Mesothelial cell of epicardium (in vitro differentiated cells): ENCODE results near the gene NPBWR2. TPM values are rescaled to one million over a fixed set of nuclear protein-coding genes. Genes with fewer than 3 reads are reported as not detected.

ENCODE experiments used
- DNase-seq, 2 experiments: peaks; one replicate each; pipeline ENCODE4 v3.0.0; 2021; ENCODE audit warnings: low spot score in 2 of 2; ENCODE audit not compliant: unreplicated experiment in 2 of 2
- H3K27ac Mint-ChIP-seq: 2 replicates; pipeline ENCODE4 v1.8.0; 2021; ENCODE audit warnings: mixed read lengths
- H3K27me3 Mint-ChIP-seq: 2 replicates; pipeline ENCODE4 v1.8.0; 2021; ENCODE audit warnings: low read depth, mixed read lengths
- H3K36me3 Mint-ChIP-seq: 2 replicates; pipeline ENCODE4 v1.8.0; 2021; ENCODE audit warnings: mixed read lengths
- H3K4me1 Mint-ChIP-seq: 2 replicates; pipeline ENCODE4 v1.8.0; 2021; ENCODE audit warnings: mixed read lengths
- H3K4me3 Mint-ChIP-seq: 2 replicates; pipeline ENCODE4 v1.8.0; 2021; ENCODE audit warnings: mild to moderate bottlenecking, moderate library complexity, mixed read lengths
- H3K9me3 Mint-ChIP-seq: 2 replicates; pipeline ENCODE4 v1.8.0; 2021; ENCODE audit warnings: mixed read lengths
- total RNA-seq: library from RNA; stranded (reverse); gene quantifications from 3 replicates; pipeline ENCODE4 v1.2.1, GENCODE V29; 2021
- TF ChIP-seq, protein P1 (sequence below): fragments of 200-600 bp; sonication (generic); IDR thresholded peaks from one replicate; pipeline ENCODE4 v1.5.0; 2021; ENCODE audit warnings: antibody characterized with exemption; ENCODE audit not compliant: unreplicated experiment

Gene NPBWR2
- total RNA-seq, 1 donor from 2014 or later, result not detected

DNA sequence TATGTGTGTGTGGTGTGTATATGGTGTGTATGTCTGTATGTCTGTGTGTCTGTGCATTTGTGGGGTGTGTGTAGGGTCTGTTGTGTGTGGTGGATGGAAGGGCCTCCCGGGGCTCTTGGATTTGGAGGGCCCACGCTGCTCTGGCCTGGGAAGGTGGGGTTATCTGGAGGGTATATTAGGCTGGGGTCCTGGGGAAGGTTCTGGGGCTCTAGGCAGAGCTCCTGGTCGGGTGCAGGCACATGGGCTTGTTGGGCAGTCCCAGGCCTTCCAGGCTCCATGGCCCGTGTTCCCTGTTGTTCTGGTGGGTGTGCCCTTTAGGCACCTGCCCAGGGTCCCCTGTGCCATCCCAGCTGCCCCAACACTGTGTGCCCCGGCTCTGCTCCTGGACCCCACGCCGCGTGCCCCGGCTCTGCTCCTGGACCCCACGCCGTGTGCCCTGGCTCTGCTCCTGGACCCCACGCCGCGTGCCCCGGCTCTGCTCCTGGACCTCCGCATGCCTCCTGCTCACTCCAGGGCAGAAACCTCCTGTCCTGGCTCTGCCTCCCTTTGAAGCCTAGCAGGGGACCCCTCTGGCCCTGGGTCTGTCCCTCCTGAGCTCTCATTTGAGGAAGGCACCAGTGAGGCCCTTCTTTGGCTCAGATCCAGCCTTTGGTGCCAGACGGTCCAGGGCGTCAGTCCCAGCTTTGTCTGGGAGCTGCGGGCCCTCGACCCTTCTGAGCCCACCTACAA lies 46.7 kb upstream of the NPBWR2 start:
- H3K4me1 Mint-ChIP-seq, result peaks cover 14% of the 10 kb centered on the region
- no peaks in the 10 kb centered on the region for H3K9me3 Mint-ChIP-seq
- H3K4me3 Mint-ChIP-seq, result no peak overlapping the region
- TF ChIP-seq, protein P1, sequence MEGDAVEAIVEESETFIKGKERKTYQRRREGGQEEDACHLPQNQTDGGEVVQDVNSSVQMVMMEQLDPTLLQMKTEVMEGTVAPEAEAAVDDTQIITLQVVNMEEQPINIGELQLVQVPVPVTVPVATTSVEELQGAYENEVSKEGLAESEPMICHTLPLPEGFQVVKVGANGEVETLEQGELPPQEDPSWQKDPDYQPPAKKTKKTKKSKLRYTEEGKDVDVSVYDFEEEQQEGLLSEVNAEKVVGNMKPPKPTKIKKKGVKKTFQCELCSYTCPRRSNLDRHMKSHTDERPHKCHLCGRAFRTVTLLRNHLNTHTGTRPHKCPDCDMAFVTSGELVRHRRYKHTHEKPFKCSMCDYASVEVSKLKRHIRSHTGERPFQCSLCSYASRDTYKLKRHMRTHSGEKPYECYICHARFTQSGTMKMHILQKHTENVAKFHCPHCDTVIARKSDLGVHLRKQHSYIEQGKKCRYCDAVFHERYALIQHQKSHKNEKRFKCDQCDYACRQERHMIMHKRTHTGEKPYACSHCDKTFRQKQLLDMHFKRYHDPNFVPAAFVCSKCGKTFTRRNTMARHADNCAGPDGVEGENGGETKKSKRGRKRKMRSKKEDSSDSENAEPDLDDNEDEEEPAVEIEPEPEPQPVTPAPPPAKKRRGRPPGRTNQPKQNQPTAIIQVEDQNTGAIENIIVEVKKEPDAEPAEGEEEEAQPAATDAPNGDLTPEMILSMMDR, result no peak
- DNase-seq, result no peak
- peaks cover 21% of the 10 kb centered on the region for H3K27me3 Mint-ChIP-seq
- H3K36me3 Mint-ChIP-seq, result no peaks in the 10 kb centered on the region
- no peak overlapping the region for H3K27ac Mint-ChIP-seq

DNA sequence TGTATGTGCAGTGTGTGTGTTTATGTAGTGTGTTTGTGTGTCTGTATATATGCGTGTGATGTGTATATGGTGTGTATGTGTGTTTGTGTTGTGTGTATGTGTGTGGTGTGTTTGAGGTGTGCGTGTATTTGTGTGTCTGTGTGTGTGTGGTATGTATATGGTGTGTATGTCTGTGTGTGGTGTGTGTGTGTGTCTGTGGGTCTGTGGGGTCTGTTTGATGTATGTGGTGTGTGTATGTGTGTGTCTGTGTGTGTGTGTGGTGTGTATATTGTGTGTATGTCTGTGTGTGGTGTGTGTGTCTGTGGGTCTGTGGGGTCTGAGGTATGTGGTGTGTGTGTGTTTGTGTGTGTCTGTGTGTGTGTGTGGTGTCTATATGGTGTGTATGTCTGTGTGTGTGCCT lies 46.0 kb upstream of the NPBWR2 start:
- TF ChIP-seq, protein P1, result no peak
- DNase-seq, result no peak
- Mint-ChIP-seq H3K36me3 (no peaks in the 10 kb centered on the region), H3K27me3 (peaks cover 18% of the 10 kb centered on the region), H3K9me3 (no peaks in the 10 kb centered on the region), H3K4me3 (no peak overlapping the region), H3K27ac (no peak overlapping the region), H3K4me1 (peaks cover 11% of the 10 kb centered on the region)

DNA sequence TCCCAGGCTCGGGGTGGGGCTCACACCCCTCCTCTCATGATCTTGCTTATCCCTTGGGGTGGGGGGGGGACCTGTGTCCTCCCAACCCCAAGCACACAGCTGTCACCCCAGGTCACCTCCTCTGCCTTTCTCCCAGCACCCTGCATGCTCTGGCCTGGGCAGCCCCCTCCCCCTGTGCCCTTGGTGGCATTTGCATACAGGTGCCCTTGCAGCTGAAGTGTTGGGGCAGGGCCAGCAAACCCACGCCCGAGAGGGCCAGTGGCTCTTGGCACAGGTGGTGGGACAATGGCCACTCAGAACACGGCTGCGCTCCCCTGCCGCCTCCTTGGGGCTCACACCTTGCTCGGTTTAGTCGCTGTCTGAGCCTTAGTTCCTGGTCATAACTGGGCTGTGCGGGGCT lies 45.5 kb upstream of the NPBWR2 start:
- Mint-ChIP-seq H3K9me3 (no peaks in the 10 kb centered on the region), H3K27me3 (peaks cover 23% of the 10 kb centered on the region), H3K27ac (no peak overlapping the region), H3K4me1 (peaks cover 11% of the 10 kb centered on the region), H3K4me3 (no peak overlapping the region), H3K36me3 (no peaks in the 10 kb centered on the region)
- TF ChIP-seq, protein P1, result no peak
- DNase-seq, result no peak

DNA sequence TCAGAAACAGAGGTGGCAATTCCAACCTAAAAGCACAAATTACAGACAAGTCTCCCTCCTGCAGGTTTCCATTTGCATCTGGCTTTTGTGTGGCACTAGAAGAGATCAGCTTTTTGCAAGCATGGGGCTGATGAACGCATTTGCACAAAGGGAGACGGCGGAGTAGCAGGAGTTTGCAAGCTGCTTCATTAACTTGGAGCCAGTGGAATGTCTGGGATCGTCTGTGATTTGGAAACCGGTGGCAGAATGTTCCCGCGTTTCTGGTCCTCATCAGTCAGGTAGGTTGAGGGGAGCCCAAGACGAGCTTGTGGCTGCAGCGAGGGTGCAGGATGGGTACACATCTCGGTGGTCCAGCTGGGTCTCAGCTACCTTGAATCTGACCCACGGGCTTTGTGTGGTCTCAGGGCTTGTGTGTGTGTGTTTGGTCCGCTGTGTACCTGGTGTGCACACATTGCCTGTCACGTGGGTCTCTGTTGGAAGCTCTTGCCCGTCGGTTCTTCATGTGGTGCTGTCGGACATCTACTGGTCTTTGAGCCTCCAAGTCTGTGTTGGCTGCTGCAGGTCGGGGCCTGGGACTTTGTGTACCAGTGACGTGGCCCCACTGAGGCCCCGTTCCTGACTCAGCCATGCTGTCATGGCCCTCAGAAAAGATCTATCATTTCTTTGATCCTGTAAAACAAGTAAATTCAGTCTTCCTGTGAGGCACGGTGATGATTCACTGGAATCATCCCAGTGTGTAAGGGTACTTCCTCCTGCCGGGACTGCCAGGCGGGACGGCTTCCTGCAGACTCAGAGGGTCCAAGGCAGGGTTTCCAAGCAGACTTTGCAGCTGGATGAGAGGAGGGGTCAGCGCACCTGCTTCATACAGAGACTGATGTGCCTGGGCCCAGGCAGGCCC lies 44.5 kb upstream of the NPBWR2 start:
- H3K9me3 Mint-ChIP-seq, result no peaks in the 10 kb centered on the region
- H3K36me3 Mint-ChIP-seq, result no peaks in the 10 kb centered on the region
- no peak overlapping the region for H3K27ac Mint-ChIP-seq
- TF ChIP-seq, protein P1, result no peak
- DNase-seq, result no peak
- peaks cover 27% of the 10 kb centered on the region for H3K27me3 Mint-ChIP-seq
- peaks cover 6% of the 10 kb centered on the region for H3K4me1 Mint-ChIP-seq
- H3K4me3 Mint-ChIP-seq, result no peak overlapping the region

DNA sequence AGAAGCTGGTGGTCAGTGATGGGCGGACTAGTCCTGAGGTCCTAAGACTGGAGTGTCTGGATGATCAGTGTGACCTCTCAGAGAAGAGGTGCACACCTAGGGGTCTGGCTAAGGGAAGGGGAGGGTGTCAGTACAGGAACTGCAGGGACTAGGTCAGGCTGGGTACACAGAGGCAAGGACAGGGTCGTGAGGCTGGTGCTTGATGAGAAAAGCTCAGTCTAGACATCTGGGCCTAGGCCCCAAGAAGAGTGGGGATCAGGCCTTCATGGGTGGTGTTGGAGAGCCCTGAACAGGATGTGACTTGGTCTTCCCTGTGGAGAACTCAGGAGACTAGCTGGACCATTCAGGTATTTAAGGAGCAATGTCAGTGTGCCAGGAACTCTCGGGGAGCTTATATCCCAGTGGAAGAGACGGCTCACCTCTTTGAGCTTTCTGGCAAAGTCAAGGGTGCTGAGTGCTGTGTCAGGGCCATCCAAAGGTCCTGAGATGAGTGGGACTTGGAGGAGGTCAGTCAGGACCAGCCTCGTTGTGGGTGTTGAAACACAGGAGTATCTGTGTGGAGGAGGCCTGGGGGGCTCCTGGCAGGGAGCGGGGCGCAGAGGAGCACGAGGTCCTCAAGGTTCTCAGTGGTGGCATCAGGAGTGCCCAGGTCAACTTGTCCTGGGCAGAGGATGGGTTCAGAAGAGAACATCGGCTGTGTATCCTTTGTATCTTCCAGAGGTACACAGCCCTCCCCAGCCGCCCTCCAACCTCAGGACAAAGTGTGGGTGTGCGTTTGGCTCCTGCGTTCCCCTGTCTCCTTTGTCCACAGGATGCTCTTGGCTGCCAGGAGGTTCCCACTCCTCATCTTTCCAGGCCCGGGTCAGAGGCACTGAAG lies 43.6 kb upstream of the NPBWR2 start:
- H3K4me3 Mint-ChIP-seq, result no peak overlapping the region

More for the DNA sequence above, 43.6 kb upstream of the NPBWR2 start:
- Mint-ChIP-seq H3K4me1 (peaks cover 6% of the 10 kb centered on the region), H3K27me3 (peaks cover 22% of the 10 kb centered on the region), H3K27ac (no peak overlapping the region), H3K36me3 (no peaks in the 10 kb centered on the region), H3K9me3 (no peaks in the 10 kb centered on the region)
- TF ChIP-seq, protein P1, result no peak
- DNase-seq, result no peak
